ENCODE measurements around the gene PTPRK. TPM values are rescaled to one million over a fixed set of nuclear protein-coding genes. Genes with fewer than 3 reads are reported as not detected.

Gene PTPRK
- total RNA-seq, 4 donors from 2014 or later = 26.7 to 47.5 (median 41.4) TPM

GRCh38 chr6:128192972-128193371, 327.4 kb downstream of the PTPRK start:
- no peak overlapping the region for H3K4me3 ChIP-seq (ENCODE audit: low read depth, poor library complexity, severe bottlenecking)
- intact Hi-C loops (cut with DNase I; ENCODE audit: low total_unique reads) = no loop called here
- no peak for DNase-seq (ENCODE audit: low spot score in 2 of 2)
- no peak for TF ChIP-seq CTCF (IDR thresholded peaks at IDR 0.05)
- TF ChIP-seq POLR2A (IDR thresholded peaks at IDR 0.05) = no peak
- WGBS, 2 donors = 85 to 98% methylated on average over 3 of the region's 3 CpGs

- 95 to 97% methylated on average over 2 of the region's 2 CpGs for WGBS, 2 donors
- intact Hi-C loops (cut with DNase I; ENCODE audit: low total_unique reads) = no loop called here
- no peak for DNase-seq (ENCODE audit: low spot score in 2 of 2)
These were observed 331.7 kb downstream of the PTPRK start for GRCh38 chr6:128188678-128189077.

GRCh38 chr6:128186729-128187128, 333.7 kb downstream of the PTPRK start:
- WGBS, 2 donors = 91 to 93% methylated on average over 3 of the region's 3 CpGs
- TF ChIP-seq POLR2A (IDR thresholded peaks at IDR 0.05) = no peak
- no peak for TF ChIP-seq CTCF (IDR thresholded peaks at IDR 0.05)
- no peak for DNase-seq (ENCODE audit: low spot score in 2 of 2)
- no peak overlapping the region for H3K4me3 ChIP-seq (ENCODE audit: low read depth, poor library complexity, severe bottlenecking)
- intact Hi-C loops (cut with DNase I; ENCODE audit: low total_unique reads) = no loop called here

More at GRCh38 chr6:128188678-128189077, 331.7 kb downstream of the PTPRK start:
- H3K4me3 ChIP-seq (ENCODE audit: low read depth, poor library complexity, severe bottlenecking) = no peak overlapping the region
- TF ChIP-seq CTCF (IDR thresholded peaks at IDR 0.05) = no peak
- TF ChIP-seq POLR2A (IDR thresholded peaks at IDR 0.05) = no peak

GRCh38 chr6:128179876-128180438, 340.4 kb downstream of the PTPRK start:
- no peak overlapping the region for H3K4me3 ChIP-seq (ENCODE audit: low read depth, poor library complexity, severe bottlenecking)
- intact Hi-C loops (cut with DNase I; ENCODE audit: low total_unique reads) = no loop called here
- DNase-seq (ENCODE audit: low spot score in 2 of 2) = no peak

GRCh38 chr6:128174724-128175123, 345.7 kb downstream of the PTPRK start:
- DNase-seq (ENCODE audit: low spot score in 2 of 2) = no peak
- H3K4me3 ChIP-seq (ENCODE audit: low read depth, poor library complexity, severe bottlenecking) = no peak overlapping the region
- intact Hi-C loops (cut with DNase I; ENCODE audit: low total_unique reads) = no loop called here
- TF ChIP-seq POLR2A (IDR thresholded peaks at IDR 0.05) (no peak), CTCF (IDR thresholded peaks at IDR 0.05) (no peak)

More at GRCh38 chr6:128179876-128180438, 340.4 kb downstream of the PTPRK start:
- TF ChIP-seq POLR2A (IDR thresholded peaks at IDR 0.05) (no peak), CTCF (IDR thresholded peaks at IDR 0.05) (no peak)

Measured in lower leg skin (tissue), 4 donors.